ENCODE data around the gene MGRN1. TPM values are rescaled to one million over a fixed set of nuclear protein-coding genes. Genes with fewer than 3 reads are reported as not detected.

The MGRN1 gene
- total RNA-seq, 1 donor, result 34.3 TPM

DNA sequence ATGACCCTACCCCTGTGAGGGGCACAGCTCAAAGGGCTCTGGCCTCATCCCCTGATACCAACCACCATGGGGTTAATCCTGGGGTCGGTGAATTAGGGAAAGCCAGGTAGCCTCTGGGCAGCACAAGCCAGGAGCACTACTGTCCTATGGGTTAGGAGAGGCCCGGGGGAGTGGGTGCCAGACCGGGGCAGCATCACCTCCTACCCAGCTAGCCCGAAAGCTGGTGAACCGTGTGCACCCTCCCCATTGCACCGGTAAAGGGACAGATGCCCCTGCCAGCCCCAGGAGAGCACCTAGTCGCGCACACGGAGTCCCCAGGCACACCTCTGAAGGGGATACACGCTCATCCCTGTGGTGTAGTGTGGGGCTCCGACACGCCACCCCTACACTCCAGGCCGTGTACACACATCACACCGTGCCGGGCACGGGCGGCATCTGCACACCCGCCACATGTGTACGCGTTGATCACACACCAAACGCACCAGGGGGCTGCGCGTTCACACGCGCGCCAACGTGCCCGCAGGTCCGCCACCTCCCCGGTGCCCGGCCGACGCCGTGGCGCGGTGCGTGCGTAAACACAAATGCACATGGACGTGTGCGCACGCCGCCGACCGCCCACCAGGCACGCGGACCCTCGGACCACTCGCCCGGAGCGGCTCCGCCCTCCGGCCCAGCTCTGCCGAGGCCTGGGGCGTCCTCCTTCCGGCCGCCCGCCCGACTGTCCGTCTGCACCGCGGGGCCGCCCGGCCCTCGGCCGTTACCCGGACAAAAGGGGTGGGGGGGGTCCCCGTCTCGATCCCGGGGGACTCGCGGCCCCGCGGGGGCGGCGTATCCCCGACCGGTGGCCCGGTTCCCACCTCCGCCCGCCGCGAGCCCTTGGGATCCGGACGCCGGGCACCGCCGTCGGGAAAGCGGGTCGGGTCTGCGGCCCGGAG lies 10.7 kb upstream of the MGRN1 start:
- TF ChIP-seq, protein P1, sequence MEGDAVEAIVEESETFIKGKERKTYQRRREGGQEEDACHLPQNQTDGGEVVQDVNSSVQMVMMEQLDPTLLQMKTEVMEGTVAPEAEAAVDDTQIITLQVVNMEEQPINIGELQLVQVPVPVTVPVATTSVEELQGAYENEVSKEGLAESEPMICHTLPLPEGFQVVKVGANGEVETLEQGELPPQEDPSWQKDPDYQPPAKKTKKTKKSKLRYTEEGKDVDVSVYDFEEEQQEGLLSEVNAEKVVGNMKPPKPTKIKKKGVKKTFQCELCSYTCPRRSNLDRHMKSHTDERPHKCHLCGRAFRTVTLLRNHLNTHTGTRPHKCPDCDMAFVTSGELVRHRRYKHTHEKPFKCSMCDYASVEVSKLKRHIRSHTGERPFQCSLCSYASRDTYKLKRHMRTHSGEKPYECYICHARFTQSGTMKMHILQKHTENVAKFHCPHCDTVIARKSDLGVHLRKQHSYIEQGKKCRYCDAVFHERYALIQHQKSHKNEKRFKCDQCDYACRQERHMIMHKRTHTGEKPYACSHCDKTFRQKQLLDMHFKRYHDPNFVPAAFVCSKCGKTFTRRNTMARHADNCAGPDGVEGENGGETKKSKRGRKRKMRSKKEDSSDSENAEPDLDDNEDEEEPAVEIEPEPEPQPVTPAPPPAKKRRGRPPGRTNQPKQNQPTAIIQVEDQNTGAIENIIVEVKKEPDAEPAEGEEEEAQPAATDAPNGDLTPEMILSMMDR (IDR thresholded peaks at IDR 0.05; ENCODE audit: insufficient read depth, low read length), result no peak
- DNase-seq (ENCODE audit: low read depth), result peak; percentile 25
- peak overlapping the region; percentile 83 for H3K4me3 ChIP-seq (ENCODE audit: low read depth, low read length)

DNA sequence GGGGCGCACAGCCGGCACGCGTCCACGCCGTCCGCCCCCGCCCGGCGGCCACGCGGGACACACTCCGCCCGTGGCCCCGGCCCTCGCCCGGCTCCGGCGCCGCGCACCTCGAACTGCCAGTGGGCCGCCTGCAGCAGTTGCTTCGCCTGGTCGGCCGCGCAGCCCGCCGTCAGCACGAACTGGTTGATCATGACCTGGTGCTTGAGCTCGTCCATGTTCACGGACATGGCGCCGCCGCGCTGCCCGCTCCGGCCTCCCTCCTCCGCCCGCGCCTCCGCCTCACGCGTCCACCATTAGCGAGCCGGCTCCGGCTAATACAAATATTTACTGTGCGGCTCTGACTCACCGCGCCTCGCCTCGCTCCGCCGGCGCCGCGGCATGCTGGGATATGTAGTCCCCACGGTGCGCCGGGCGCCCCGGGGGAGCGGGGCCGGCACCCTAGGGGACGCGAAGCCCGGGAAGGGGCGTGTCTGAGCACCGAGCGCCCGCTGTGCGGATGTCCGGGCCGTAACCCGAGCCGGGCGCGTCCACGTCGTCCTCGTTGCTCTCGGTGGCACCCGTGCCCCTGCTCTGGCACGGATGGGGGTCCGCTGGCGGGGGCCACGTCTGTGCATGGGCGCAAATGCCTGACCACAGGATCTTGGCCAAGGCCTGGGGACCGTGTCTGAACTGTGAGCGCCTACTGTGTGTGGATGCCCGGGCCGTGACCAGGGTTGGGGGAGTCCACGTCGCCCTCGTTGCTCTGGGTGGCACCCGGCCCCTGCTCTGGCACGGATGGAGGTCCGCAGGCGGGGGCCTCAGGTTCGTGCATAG lies 9.8 kb upstream of the MGRN1 start, which contains the start of gene UBALD1:
UBALD1 (minus strand) TSS at position 318 of the 813 bp plus-strand sequence; CDS start at position 227, 91 bp downstream.
- TF ChIP-seq, protein P1 (IDR thresholded peaks at IDR 0.05; ENCODE audit: insufficient read depth, low read length), result no peak
- peak within 1 kb of the TSS; percentile 83 for H3K4me3 ChIP-seq (ENCODE audit: low read depth, low read length)
- DNase-seq (ENCODE audit: low read depth), result peak; percentile 83

DNA sequence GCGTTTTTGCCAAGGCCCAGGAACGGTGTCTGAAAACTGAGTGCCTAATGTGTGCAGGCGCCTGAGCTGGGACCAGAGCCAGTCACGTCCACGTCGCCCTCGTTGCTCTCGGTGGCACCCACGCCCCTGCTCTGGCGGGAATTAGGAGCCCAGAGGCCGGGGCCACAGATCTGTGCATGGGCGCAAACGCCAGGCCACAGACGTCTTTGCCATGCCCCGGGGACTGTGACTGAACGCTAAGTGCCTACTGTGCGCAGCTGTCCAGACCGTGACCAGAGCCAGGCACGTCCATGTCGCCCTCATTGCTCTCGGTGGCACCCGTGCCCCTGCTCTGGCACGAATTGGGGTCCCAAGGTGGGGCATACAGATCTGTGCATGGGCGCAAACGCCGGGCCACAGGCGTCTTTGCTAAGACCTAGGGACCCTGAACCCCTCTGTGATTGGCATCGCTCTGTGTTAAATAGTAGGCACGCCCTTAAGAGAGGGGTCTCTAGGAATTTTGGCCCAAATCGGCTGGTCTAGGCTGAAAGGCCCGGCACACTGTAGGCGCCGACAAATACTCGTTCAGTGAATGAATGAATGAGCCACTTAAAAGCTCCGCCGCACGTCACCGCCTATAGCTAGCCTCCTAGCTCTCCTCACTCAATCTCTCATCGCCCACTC lies 9.1 kb upstream of the MGRN1 start:
- TF ChIP-seq, protein P1 (IDR thresholded peaks at IDR 0.05; ENCODE audit: insufficient read depth, low read length), result no peak
- DNase-seq (ENCODE audit: low read depth), result no peak
- H3K4me3 ChIP-seq (ENCODE audit: low read depth, low read length), result peak overlapping the region; percentile 83

GRCh38 chr16:4616047-4616811 lies 8.4 kb upstream of the MGRN1 start:
- TF ChIP-seq, protein P1 (IDR thresholded peaks at IDR 0.05; ENCODE audit: insufficient read depth, low read length), result peak; percentile 41

GRCh38 chr16:4617880-4618279 lies 6.7 kb upstream of the MGRN1 start:
- no peak overlapping the region for H3K4me3 ChIP-seq (ENCODE audit: low read depth, low read length)
- TF ChIP-seq, protein P1 (IDR thresholded peaks at IDR 0.05; ENCODE audit: insufficient read depth, low read length), result no peak
- no peak for DNase-seq (ENCODE audit: low read depth)

More at GRCh38 chr16:4616047-4616811, 8.4 kb upstream of the MGRN1 start:
- DNase-seq (ENCODE audit: low read depth), result peak; percentile 100
- H3K4me3 ChIP-seq (ENCODE audit: low read depth, low read length), result peak overlapping the region; percentile 74

Measured in fibroblast of the aortic adventitia (primary cell).